ENCODE data around the gene C14orf119.

The C14orf119 gene

DNA sequence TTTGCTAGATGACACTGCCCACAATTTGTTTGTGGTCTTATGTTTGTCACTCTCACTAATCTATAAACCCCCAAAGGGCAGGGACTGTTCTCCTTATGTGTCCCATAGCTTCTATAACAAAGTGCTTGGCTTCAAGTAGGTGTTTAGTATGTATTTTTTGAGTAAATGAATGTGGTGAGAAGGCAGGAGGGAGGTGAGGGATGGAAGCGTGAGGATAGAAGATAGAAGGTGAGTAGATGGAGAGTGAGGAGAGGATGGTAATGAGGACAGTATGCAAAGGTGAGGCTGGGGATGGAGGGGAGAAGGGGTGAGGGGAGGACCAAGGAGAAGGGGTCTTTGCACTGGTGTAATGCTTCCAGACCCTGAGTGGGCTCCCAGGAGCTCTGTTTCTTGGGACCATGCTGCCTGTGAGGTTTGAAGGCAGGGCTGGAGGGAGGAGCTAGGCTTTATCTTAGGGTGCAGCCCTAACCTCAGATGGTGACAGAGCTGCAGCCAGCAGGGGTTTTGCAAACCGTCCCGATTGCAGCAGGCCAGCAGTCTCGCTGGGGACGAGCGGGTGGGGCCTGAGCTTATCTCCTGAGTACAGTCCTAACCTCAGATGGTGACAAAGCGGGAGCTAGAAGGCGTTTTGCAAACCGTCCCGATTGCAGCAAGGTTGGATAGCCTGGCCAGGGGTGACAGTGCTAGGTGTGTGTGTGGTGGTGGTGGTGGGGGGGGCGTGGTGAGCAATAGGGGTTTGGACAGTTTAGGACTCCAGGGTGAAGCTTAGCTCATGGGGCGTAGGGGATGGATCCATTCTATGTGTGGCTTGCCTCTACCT is 17.3 kb downstream of the C14orf119 start:
- no peak overlapping the region for H3K4me3 ChIP-seq (ENCODE audit: low read depth, low read length)
- TF ChIP-seq, protein P1, sequence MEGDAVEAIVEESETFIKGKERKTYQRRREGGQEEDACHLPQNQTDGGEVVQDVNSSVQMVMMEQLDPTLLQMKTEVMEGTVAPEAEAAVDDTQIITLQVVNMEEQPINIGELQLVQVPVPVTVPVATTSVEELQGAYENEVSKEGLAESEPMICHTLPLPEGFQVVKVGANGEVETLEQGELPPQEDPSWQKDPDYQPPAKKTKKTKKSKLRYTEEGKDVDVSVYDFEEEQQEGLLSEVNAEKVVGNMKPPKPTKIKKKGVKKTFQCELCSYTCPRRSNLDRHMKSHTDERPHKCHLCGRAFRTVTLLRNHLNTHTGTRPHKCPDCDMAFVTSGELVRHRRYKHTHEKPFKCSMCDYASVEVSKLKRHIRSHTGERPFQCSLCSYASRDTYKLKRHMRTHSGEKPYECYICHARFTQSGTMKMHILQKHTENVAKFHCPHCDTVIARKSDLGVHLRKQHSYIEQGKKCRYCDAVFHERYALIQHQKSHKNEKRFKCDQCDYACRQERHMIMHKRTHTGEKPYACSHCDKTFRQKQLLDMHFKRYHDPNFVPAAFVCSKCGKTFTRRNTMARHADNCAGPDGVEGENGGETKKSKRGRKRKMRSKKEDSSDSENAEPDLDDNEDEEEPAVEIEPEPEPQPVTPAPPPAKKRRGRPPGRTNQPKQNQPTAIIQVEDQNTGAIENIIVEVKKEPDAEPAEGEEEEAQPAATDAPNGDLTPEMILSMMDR (IDR thresholded peaks at IDR 0.05; ENCODE audit: borderline replicate concordance, insufficient read depth, low read depth, low read length), result no peak

DNA sequence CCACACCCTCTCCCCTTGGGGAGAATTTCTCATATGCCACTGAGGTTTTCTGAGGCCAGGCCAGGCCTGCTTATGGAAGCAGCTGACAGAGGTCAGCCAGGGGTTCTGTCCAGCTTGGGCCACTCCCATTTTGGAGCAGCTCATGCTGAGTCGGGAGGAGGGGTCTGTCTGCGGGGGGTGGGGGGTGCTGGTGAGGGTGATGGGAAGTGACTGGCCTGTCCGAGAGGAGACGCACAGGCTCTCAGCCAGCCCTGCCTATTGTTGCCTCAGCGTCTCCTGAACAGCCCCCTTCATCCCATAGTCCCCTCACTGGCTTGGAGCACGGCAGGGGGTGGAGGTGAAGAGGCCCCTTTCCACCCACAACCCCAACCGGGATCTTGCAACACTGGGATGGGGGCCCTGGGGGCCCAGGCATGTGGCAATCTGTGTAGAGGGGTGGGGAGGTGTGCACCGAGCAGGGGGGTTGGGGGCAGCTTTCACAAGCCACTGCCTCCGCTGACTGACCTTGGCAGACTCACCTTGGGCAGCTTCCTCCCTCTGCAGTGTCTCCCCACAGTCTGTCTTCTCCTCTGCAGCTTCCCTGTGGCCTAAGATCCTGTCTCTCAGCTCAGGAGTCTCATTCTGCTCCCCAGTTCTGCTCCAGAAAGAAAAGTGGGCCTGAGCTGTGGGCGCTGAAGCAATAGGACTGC is 18.3 kb downstream of the C14orf119 start:
- TF ChIP-seq, protein P1 (IDR thresholded peaks at IDR 0.05; ENCODE audit: borderline replicate concordance, insufficient read depth, low read depth, low read length), result no peak
- no peak overlapping the region for H3K4me3 ChIP-seq (ENCODE audit: low read depth, low read length)

GRCh38 chr14:23114120-23114458 is 18.8 kb downstream of the C14orf119 start:
- TF ChIP-seq, protein P1 (IDR thresholded peaks at IDR 0.05; ENCODE audit: borderline replicate concordance, insufficient read depth, low read depth, low read length), result no peak
- no peak overlapping the region for H3K4me3 ChIP-seq (ENCODE audit: low read depth, low read length)

- H3K4me3 ChIP-seq (ENCODE audit: low read depth, low read length), result no peak overlapping the region
- TF ChIP-seq, protein P1 (IDR thresholded peaks at IDR 0.05; ENCODE audit: borderline replicate concordance, insufficient read depth, low read depth, low read length), result no peak
These were observed 19.3 kb downstream of the C14orf119 start for GRCh38 chr14:23114669-23115038.

GRCh38 chr14:23115039-23115731 is 19.9 kb downstream of the C14orf119 start:
- TF ChIP-seq, protein P1 (IDR thresholded peaks at IDR 0.05; ENCODE audit: borderline replicate concordance, insufficient read depth, low read depth, low read length), result no peak
- no peak overlapping the region for H3K4me3 ChIP-seq (ENCODE audit: low read depth, low read length)

DNA sequence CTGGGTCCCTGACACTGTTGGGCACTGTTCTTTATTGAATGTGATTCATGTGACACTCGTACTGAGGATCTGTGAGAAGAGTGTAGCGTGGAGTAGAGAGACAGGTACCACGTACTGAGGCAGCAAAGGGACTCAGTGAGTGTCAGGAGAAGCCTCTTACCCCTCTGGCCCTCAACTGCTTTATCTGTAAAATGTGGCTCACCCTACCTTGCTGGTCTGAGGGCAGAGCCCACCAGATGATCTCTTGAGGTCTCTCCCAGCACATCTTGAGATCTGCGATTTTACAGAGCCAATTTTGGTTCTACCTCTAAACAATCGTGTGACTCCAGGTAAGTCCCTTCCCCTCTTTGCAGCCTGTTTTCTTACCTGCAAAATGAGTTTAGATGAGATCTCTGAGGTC is 20.6 kb downstream of the C14orf119 start:
- H3K4me3 ChIP-seq (ENCODE audit: low read depth, low read length), result no peak overlapping the region

More for the DNA sequence above, 20.6 kb downstream of the C14orf119 start:
- TF ChIP-seq, protein P1 (IDR thresholded peaks at IDR 0.05; ENCODE audit: borderline replicate concordance, insufficient read depth, low read depth, low read length), result no peak

Data from GM12875 (cell line).